H9 (cell line): ENCODE results near the gene LAMB4. TPM values are rescaled to one million over a fixed set of nuclear protein-coding genes. Genes with fewer than 3 reads are reported as not detected.

Experiments used
- DNase-seq: peaks from one replicate; pipeline ENCODE4 v3.0.0-alpha.2; 2017
- H2AFZ ChIP-seq: one replicate; pipeline ENCODE4 v1.6.1; 2013; ENCODE audit warnings: mild to moderate bottlenecking, low read length, control low read depth, moderate library complexity
- H2AK5ac ChIP-seq: 2 replicates; pipeline ENCODE4 v1.6.1; 2013; ENCODE audit warnings: low read length, control low read depth, mixed read lengths; ENCODE audit not compliant: insufficient read length
- H2BK120ac ChIP-seq: one replicate; pipeline ENCODE4 v1.6.1; 2013; ENCODE audit warnings: low read depth, mild to moderate bottlenecking, low read length, control low read depth, inconsistent platforms; ENCODE audit not compliant: poor library complexity, severe bottlenecking
- H2BK12ac ChIP-seq: 2 replicates; pipeline ENCODE4 v1.6.1; 2013; ENCODE audit warnings: low read length, control low read depth, mixed read lengths, low read depth; ENCODE audit not compliant: insufficient read length
- H2BK15ac ChIP-seq: 2 replicates; pipeline ENCODE4 v1.6.1; 2013; ENCODE audit warnings: low read depth, low read length, control low read depth
- H2BK20ac ChIP-seq: one replicate; pipeline ENCODE4 v1.6.1; 2013; ENCODE audit warnings: low read depth, mild to moderate bottlenecking, low read length, control low read depth, inconsistent platforms; ENCODE audit not compliant: poor library complexity, severe bottlenecking
- H2BK5ac ChIP-seq: 2 replicates; pipeline ENCODE4 v1.6.1; 2013; ENCODE audit warnings: low read length, control low read depth, mixed read lengths; ENCODE audit not compliant: insufficient read length
- H3K14ac ChIP-seq: 2 replicates; pipeline ENCODE4 v1.6.1; 2013; ENCODE audit warnings: low read length, control low read depth; ENCODE audit not compliant: insufficient read depth
- H3K18ac ChIP-seq: 2 replicates; pipeline ENCODE4 v1.6.1; 2013; ENCODE audit warnings: low read depth, mild to moderate bottlenecking, mixed read lengths, low read length, control low read depth; ENCODE audit not compliant: insufficient read length
- H3K23ac ChIP-seq: 2 replicates; pipeline ENCODE4 v1.6.1; 2013; ENCODE audit warnings: low read length, control low read depth, mixed read lengths, low read depth; ENCODE audit not compliant: insufficient read length
- H3K23me2 ChIP-seq: 2 replicates; pipeline ENCODE4 v1.6.1; 2013; ENCODE audit warnings: low read depth, mild to moderate bottlenecking, mixed read lengths, low read length, control low read depth; ENCODE audit not compliant: insufficient read length, poor library complexity, severe bottlenecking
- H3K27ac ChIP-seq: 2 replicates; pipeline ENCODE4 v1.5.1; 2013; ENCODE audit warnings: low read length, control low read depth, mixed read lengths, low read depth; ENCODE audit not compliant: insufficient read length
- H3K27me3 ChIP-seq: 2 replicates; pipeline ENCODE4 v1.6.1; 2013; ENCODE audit warnings: low read length, control low read depth, inconsistent platforms; ENCODE audit not compliant: insufficient read depth
- H3K4ac ChIP-seq: 2 replicates; pipeline ENCODE4 v1.6.1; 2013; ENCODE audit warnings: low read depth, mild to moderate bottlenecking, control low read depth, inconsistent platforms, low read length, moderate library complexity
- H3K4me1 ChIP-seq: 2 replicates; pipeline ENCODE4 v1.6.1; 2013; ENCODE audit warnings: low read length, control low read depth, inconsistent platforms; ENCODE audit not compliant: insufficient read depth
- H3K4me2 ChIP-seq: 2 replicates; pipeline ENCODE4 v1.6.1; 2013; ENCODE audit warnings: low read length, control low read depth, mixed read lengths; ENCODE audit not compliant: insufficient read length, insufficient read depth
- H3K56ac ChIP-seq: 2 replicates; pipeline ENCODE4 v1.6.1; 2013; ENCODE audit warnings: low read depth, mild to moderate bottlenecking, mixed read lengths, low read length, control low read depth; ENCODE audit not compliant: insufficient read length
- H3K79me1 ChIP-seq: 2 replicates; pipeline ENCODE4 v1.6.1; 2013; ENCODE audit warnings: low read depth, mild to moderate bottlenecking, moderate library complexity, low read length, control low read depth, inconsistent platforms; ENCODE audit not compliant: insufficient read depth, poor library complexity, severe bottlenecking
- H3K79me2 ChIP-seq: 2 replicates; pipeline ENCODE4 v1.6.1; 2013; ENCODE audit warnings: low read length, control low read depth, inconsistent platforms; ENCODE audit not compliant: insufficient read depth
- H3K9ac ChIP-seq: 2 replicates; pipeline ENCODE4 v1.6.1; 2013; ENCODE audit warnings: low read length, control low read depth, mixed read lengths; ENCODE audit not compliant: insufficient read length; ENCODE audit errors: extremely low read depth
- H3K9me3 ChIP-seq: one replicate; pipeline ENCODE4 v1.6.1; 2013; ENCODE audit warnings: low read depth, low read length, inconsistent platforms; ENCODE audit not compliant: control insufficient read depth
- H3T11ph ChIP-seq: one replicate; pipeline ENCODE4 v1.6.1; 2013; ENCODE audit warnings: mild to moderate bottlenecking, low read length, control low read depth, inconsistent platforms
- H4K20me1 ChIP-seq: one replicate; pipeline ENCODE4 v1.6.1; 2013; ENCODE audit not compliant: control insufficient read depth, insufficient read length, insufficient read depth
- H4K5ac ChIP-seq: 2 replicates; pipeline ENCODE4 v1.6.1; 2013; ENCODE audit warnings: low read depth, mild to moderate bottlenecking, mixed read lengths, low read length, control low read depth; ENCODE audit not compliant: insufficient read length
- H4K8ac ChIP-seq: replicated peaks from 2 replicates; pipeline ENCODE4 v1.6.1; 2013; ENCODE audit warnings: low read length, control low read depth, mixed read lengths, low read depth; ENCODE audit not compliant: insufficient read length
- H4K91ac ChIP-seq: 2 replicates; pipeline ENCODE4 v1.6.1; 2013; ENCODE audit warnings: low read depth, mild to moderate bottlenecking, moderate library complexity, mixed read lengths, low read length, control low read depth; ENCODE audit not compliant: insufficient read length
- H3K27ac Mint-ChIP-seq, 3 experiments: 2 replicates in 2 of 3; 3 replicates in 1 of 3; pipeline ENCODE4 v1.8.0; 2020 to 2021; ENCODE audit warnings: mixed read lengths in 3 of 3, mild to moderate bottlenecking in 1 of 3, moderate library complexity in 1 of 3
- H3K27me3 Mint-ChIP-seq: 2 replicates; pipeline ENCODE4 v1.8.0; 2021; ENCODE audit warnings: low read depth, mild to moderate bottlenecking, moderate library complexity, mixed read lengths
- H3K36me3 Mint-ChIP-seq, 3 experiments: 2 replicates in 2 of 3; 3 replicates in 1 of 3; pipeline ENCODE4 v1.8.0; 2020 to 2021; ENCODE audit warnings: low read depth in 3 of 3, mixed read lengths in 3 of 3; ENCODE audit not compliant: insufficient read depth in 1 of 3
- H3K4me1 Mint-ChIP-seq, 2 experiments: 2 replicates each; pipeline ENCODE4 v1.8.0; 2020; ENCODE audit warnings: mixed read lengths in 2 of 2
- H3K4me3 Mint-ChIP-seq, 2 experiments: 2 replicates in 1 of 2; 3 replicates in 1 of 2; pipeline ENCODE4 v1.8.0; 2020 to 2021; ENCODE audit warnings: mild to moderate bottlenecking in 2 of 2, mixed read lengths in 2 of 2, moderate library complexity in 1 of 2
- H3K9me3 Mint-ChIP-seq, 2 experiments: 2 replicates in 1 of 2; 3 replicates in 1 of 2; pipeline ENCODE4 v1.8.0; 2020; ENCODE audit warnings: mild to moderate bottlenecking in 2 of 2, mixed read lengths in 2 of 2, moderate library complexity in 1 of 2
- CTCF ChIP-seq: fragments of 200-600 bp; sonication (generic); conservative IDR thresholded peaks from 3 replicates; pipeline ENCODE4 v1.8.0; 2021; ENCODE audit warnings: antibody characterized with exemption, mild to moderate bottlenecking
- WGBS: extraction: QIAGEN DNeasy Blood & Tissue Kit; methylation state at CpG from one replicate; pipeline ENCODE4 v1.1.7; 2013; ENCODE audit warnings: missing lambda C conversion rate, low lambda C conversion rate, mixed read lengths; ENCODE audit not compliant: insufficient read length; ENCODE audit errors: extremely low coverage; 5-methylcytosine and 5-hydroxymethylcytosine counted together
- total RNA-seq: library from RNA; stranded (reverse); gene quantifications from 2 replicates; pipeline ENCODE4 v1.2.1, GENCODE V29; 2021

Gene LAMB4
- total RNA-seq, 1 experiment from 2014 or later: not detected

GRCh38 chr7:108142675-108143259 lies 12.6 kb upstream of the LAMB4 start:
- H4K5ac ChIP-seq: no peak overlapping the region
- no peak overlapping the region for H2BK15ac ChIP-seq
- H3K9ac ChIP-seq: no peak overlapping the region
- no peak overlapping the region for H3K27ac Mint-ChIP-seq
- no peak overlapping the region for H3K4me3 Mint-ChIP-seq
- no peak overlapping the region for H2BK12ac ChIP-seq
- peaks cover 3% of the 10 kb centered on the region for H3K23me2 ChIP-seq
- no peak overlapping the region for H3K4me2 ChIP-seq
- H3K4me1 Mint-ChIP-seq: peaks cover 5% of the 10 kb centered on the region in 2 experiments; a peak in 3 of 4 replicates
- no peak overlapping the region for H3K18ac ChIP-seq
- H3K27ac ChIP-seq: no peak overlapping the region
- TF ChIP-seq CTCF: no peak
- no peaks in the 10 kb centered on the region for H3K79me1 ChIP-seq
- H3K27me3 Mint-ChIP-seq: 0 out of 2 replicates have a peak, but pooled peaks cover 3% of the 10 kb centered on the region
- H3K79me2 ChIP-seq: no peaks in the 10 kb centered on the region
- H4K91ac ChIP-seq: no peak overlapping the region
- no peaks in the 10 kb centered on the region for H4K20me1 ChIP-seq
- H3T11ph ChIP-seq: no peak overlapping the region
- no peak overlapping the region for H4K8ac ChIP-seq
- H3K9me3 ChIP-seq: no peaks in the 10 kb centered on the region
- H3K4ac ChIP-seq: no peak overlapping the region
- no peak overlapping the region for H3K23ac ChIP-seq
- no peak overlapping the region for H3K56ac ChIP-seq
- H2BK5ac ChIP-seq: no peak overlapping the region
- no peak for DNase-seq
- no peaks in the 10 kb centered on the region for H3K9me3 Mint-ChIP-seq
- H2AK5ac ChIP-seq: no peak overlapping the region
- no peak overlapping the region for H3K14ac ChIP-seq
- no peaks in the 10 kb centered on the region for H3K27me3 ChIP-seq
- no peak overlapping the region for H2AFZ ChIP-seq
- no peaks in the 10 kb centered on the region for H3K36me3 Mint-ChIP-seq
- no CpG with 5 or more reads among the region's 6 CpGs for WGBS
- no peak overlapping the region for H2BK120ac ChIP-seq
- no peak overlapping the region for H2BK20ac ChIP-seq
- H3K4me1 ChIP-seq: no peaks in the 10 kb centered on the region
